HUES48 (cell line): ENCODE data around the gene ULK1.

Experiments
- H3K27ac ChIP-seq: one replicate; pipeline ENCODE4 v1.7.0; 2013; ENCODE audit warnings: low read depth, low read length, inconsistent platforms
- H3K27me3 ChIP-seq: 2 replicates; pipeline ENCODE4 v1.6.1; 2013; ENCODE audit warnings: mild to moderate bottlenecking, low read length; ENCODE audit not compliant: control insufficient read depth, insufficient read depth
- H3K36me3 ChIP-seq: 2 replicates; pipeline ENCODE4 v1.6.1; 2013; ENCODE audit warnings: low read length; ENCODE audit not compliant: control insufficient read depth, insufficient read depth
- H3K4me1 ChIP-seq: 2 replicates; pipeline ENCODE4 v1.6.1; 2013; ENCODE audit warnings: mild to moderate bottlenecking, low read length; ENCODE audit not compliant: control insufficient read depth, insufficient read depth
- H3K4me3 ChIP-seq: 2 replicates; pipeline ENCODE4 v1.5.1; 2013; ENCODE audit warnings: mild to moderate bottlenecking, low read depth, low read length
- H3K9ac ChIP-seq: 2 replicates; pipeline ENCODE4 v1.6.1; 2013; ENCODE audit warnings: mild to moderate bottlenecking, low read depth, low read length, moderate library complexity
- H3K9me3 ChIP-seq: 2 replicates; pipeline ENCODE4 v1.6.1; 2013; ENCODE audit warnings: low read length; ENCODE audit not compliant: control insufficient read depth, insufficient read depth

Gene ULK1

GRCh38 chr12:131918311-131919050, 24.1 kb downstream of the ULK1 start:
- no peaks in the 10 kb centered on the region for H3K27me3 ChIP-seq
- H3K4me1 ChIP-seq = no peaks in the 10 kb centered on the region
- H3K9ac ChIP-seq = no peak overlapping the region
- no peak overlapping the region for H3K27ac ChIP-seq
- no peak overlapping the region for H3K4me3 ChIP-seq
- H3K36me3 ChIP-seq = peaks cover 74% of the 10 kb centered on the region
- no peaks in the 10 kb centered on the region for H3K9me3 ChIP-seq

GRCh38 chr12:131919051-131919347, 24.6 kb downstream of the ULK1 start:
- H3K4me3 ChIP-seq = no peak overlapping the region
- H3K27ac ChIP-seq = no peak overlapping the region
- no peaks in the 10 kb centered on the region for H3K4me1 ChIP-seq
- no peak overlapping the region for H3K9ac ChIP-seq
- H3K9me3 ChIP-seq = no peaks in the 10 kb centered on the region
- H3K36me3 ChIP-seq = peaks cover 70% of the 10 kb centered on the region
- H3K27me3 ChIP-seq = no peaks in the 10 kb centered on the region

- Histone ChIP-seq H3K27ac (no peak overlapping the region), H3K9ac (no peak overlapping the region), H3K9me3 (no peaks in the 10 kb centered on the region), H3K36me3 (peaks cover 64% of the 10 kb centered on the region), H3K4me1 (no peaks in the 10 kb centered on the region), H3K27me3 (no peaks in the 10 kb centered on the region), H3K4me3 (no peak overlapping the region)
Measured at GRCh38 chr12:131919366-131920156, 25.1 kb downstream of the ULK1 start.

GRCh38 chr12:131920157-131920508, 25.7 kb downstream of the ULK1 start:
- H3K4me1 ChIP-seq = no peaks in the 10 kb centered on the region
- no peak overlapping the region for H3K27ac ChIP-seq
- no peaks in the 10 kb centered on the region for H3K27me3 ChIP-seq
- no peak overlapping the region for H3K9ac ChIP-seq
- peaks cover 59% of the 10 kb centered on the region for H3K36me3 ChIP-seq
- no peak overlapping the region for H3K4me3 ChIP-seq
- no peaks in the 10 kb centered on the region for H3K9me3 ChIP-seq

GRCh38 chr12:131920902-131921840, 26.7 kb downstream of the ULK1 start:
- no peak overlapping the region for H3K4me3 ChIP-seq
- no peaks in the 10 kb centered on the region for H3K27me3 ChIP-seq
- no peak overlapping the region for H3K27ac ChIP-seq
- H3K36me3 ChIP-seq = peaks cover 48% of the 10 kb centered on the region
- no peaks in the 10 kb centered on the region for H3K4me1 ChIP-seq
- no peak overlapping the region for H3K9ac ChIP-seq
- no peaks in the 10 kb centered on the region for H3K9me3 ChIP-seq

- Histone ChIP-seq H3K36me3 (peaks cover 43% of the 10 kb centered on the region), H3K4me1 (no peaks in the 10 kb centered on the region), H3K4me3 (no peak overlapping the region), H3K9me3 (no peaks in the 10 kb centered on the region), H3K27ac (no peak overlapping the region), H3K9ac (no peak overlapping the region), H3K27me3 (no peaks in the 10 kb centered on the region)
Measured at GRCh38 chr12:131921866-131922769, 27.7 kb downstream of the ULK1 start.

GRCh38 chr12:131922772-131923171, 28.4 kb downstream of the ULK1 start:
- H3K36me3 ChIP-seq = peaks cover 38% of the 10 kb centered on the region
- H3K27ac ChIP-seq = no peak overlapping the region
- H3K27me3 ChIP-seq = no peaks in the 10 kb centered on the region
- no peak overlapping the region for H3K9ac ChIP-seq
- H3K9me3 ChIP-seq = no peaks in the 10 kb centered on the region
- no peak overlapping the region for H3K4me3 ChIP-seq
- H3K4me1 ChIP-seq = no peaks in the 10 kb centered on the region

- H3K27ac ChIP-seq = no peak overlapping the region
Measured at GRCh38 chr12:131923260-131923659, 28.8 kb downstream of the ULK1 start.

GRCh38 chr12:131927110-131928079, 33.0 kb downstream of the ULK1 start:
- Histone ChIP-seq H3K4me1 (no peaks in the 10 kb centered on the region), H3K9ac (no peak overlapping the region), H3K36me3 (peaks cover 23% of the 10 kb centered on the region), H3K27me3 (no peaks in the 10 kb centered on the region), H3K27ac (no peak overlapping the region), H3K4me3 (no peak overlapping the region), H3K9me3 (no peaks in the 10 kb centered on the region)

More at GRCh38 chr12:131923260-131923659, 28.8 kb downstream of the ULK1 start:
- no peak overlapping the region for H3K4me3 ChIP-seq
- no peaks in the 10 kb centered on the region for H3K9me3 ChIP-seq
- H3K27me3 ChIP-seq = no peaks in the 10 kb centered on the region
- H3K36me3 ChIP-seq = peaks cover 38% of the 10 kb centered on the region
- no peak overlapping the region for H3K9ac ChIP-seq
- H3K4me1 ChIP-seq = no peaks in the 10 kb centered on the region
